WERI-Rb-1 (cell line): ENCODE results near the gene STYK1.
A peak's percentile ranks its signal among the peaks of the same experiment; 100 is the strongest.

Experiments
- DNase-seq: peaks from one replicate; pipeline ENCODE4 v3.0.0-alpha.2; 2020
- H3K27ac ChIP-seq: fragments of 250-450 bp; sonication (Bioruptor Pico); 2 replicates; pipeline ENCODE4 v1.5.1; 2020; ENCODE audit warnings: mild to moderate bottlenecking, moderate library complexity
- H3K27me3 ChIP-seq: fragments of 250-450 bp; sonication (Bioruptor Pico); 2 replicates; pipeline ENCODE4 v1.5.1; 2021; ENCODE audit warnings: mild to moderate bottlenecking, low read depth, moderate library complexity; ENCODE audit not compliant: insufficient read depth, severe bottlenecking
- H3K36me3 ChIP-seq: fragments of 250-450 bp; sonication (Bioruptor Pico); 2 replicates; pipeline ENCODE4 v1.5.1; 2020; ENCODE audit warnings: mild to moderate bottlenecking, moderate library complexity
- H3K4me3 ChIP-seq: 2 replicates; pipeline ENCODE4 v1.5.1; 2011; ENCODE audit warnings: low read depth, mild to moderate bottlenecking, control low read depth, low read length
- H3K9me3 ChIP-seq: fragments of 250-450 bp; sonication (Bioruptor Pico); 2 replicates; pipeline ENCODE4 v1.5.1; 2021; ENCODE audit warnings: mild to moderate bottlenecking, moderate library complexity; ENCODE audit not compliant: severe bottlenecking
- TF ChIP-seq, protein P1 (sequence below): IDR thresholded peaks from 2 replicates; pipeline ENCODE4 v1.5.1; 2011; ENCODE audit warnings: low read depth, mild to moderate bottlenecking, control low read depth, inconsistent platforms, low read length

STYK1 gene

GRCh38 chr12:10719482-10719881, 45.6 kb upstream of the STYK1 start:
- H3K27ac ChIP-seq, result no peak overlapping the region; the same call in 1 of the 2 replicates

DNA sequence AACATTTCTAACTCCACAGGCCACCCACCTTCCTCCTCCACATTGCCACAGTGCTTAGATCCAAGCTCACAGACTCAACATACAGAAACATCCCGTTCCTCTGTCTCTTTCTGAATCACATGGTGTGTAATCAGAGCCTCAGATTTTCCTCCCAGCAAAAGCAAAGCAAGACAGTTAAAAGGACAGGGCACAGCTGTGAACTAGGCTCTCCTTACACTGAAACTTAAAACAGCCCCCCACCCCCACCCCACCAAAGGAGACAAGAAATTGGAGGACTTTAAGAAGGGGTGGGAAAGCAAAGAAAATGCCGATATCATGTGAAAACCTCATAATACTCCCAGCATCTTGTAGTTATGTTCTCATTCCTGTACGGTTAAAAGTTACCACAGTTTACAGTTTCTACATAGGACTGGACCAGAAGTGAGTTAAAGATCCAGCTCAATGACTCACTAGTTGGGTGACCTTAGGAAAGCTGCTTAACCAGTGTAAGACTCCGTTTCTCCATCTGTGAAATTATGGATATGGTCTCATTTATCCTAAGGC, 44.5 kb upstream of the STYK1 start:
- no peaks in the 10 kb centered on the region for H3K27me3 ChIP-seq
- peak overlapping the region; percentile 13 for H3K27ac ChIP-seq
- peaks cover 19% of the 10 kb centered on the region for H3K36me3 ChIP-seq
- peak overlapping the region; percentile 16; the same call in 1 of the 2 replicates for H3K4me3 ChIP-seq
- DNase-seq, result peak; percentile 16
- TF ChIP-seq, protein P1, sequence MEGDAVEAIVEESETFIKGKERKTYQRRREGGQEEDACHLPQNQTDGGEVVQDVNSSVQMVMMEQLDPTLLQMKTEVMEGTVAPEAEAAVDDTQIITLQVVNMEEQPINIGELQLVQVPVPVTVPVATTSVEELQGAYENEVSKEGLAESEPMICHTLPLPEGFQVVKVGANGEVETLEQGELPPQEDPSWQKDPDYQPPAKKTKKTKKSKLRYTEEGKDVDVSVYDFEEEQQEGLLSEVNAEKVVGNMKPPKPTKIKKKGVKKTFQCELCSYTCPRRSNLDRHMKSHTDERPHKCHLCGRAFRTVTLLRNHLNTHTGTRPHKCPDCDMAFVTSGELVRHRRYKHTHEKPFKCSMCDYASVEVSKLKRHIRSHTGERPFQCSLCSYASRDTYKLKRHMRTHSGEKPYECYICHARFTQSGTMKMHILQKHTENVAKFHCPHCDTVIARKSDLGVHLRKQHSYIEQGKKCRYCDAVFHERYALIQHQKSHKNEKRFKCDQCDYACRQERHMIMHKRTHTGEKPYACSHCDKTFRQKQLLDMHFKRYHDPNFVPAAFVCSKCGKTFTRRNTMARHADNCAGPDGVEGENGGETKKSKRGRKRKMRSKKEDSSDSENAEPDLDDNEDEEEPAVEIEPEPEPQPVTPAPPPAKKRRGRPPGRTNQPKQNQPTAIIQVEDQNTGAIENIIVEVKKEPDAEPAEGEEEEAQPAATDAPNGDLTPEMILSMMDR, result no peak
- no peaks in the 10 kb centered on the region for H3K9me3 ChIP-seq

More at GRCh38 chr12:10719482-10719881, 45.6 kb upstream of the STYK1 start:
- Histone ChIP-seq H3K27me3 (no peaks in the 10 kb centered on the region), H3K9me3 (no peaks in the 10 kb centered on the region), H3K4me3 (no peak overlapping the region), H3K36me3 (peaks cover 9% of the 10 kb centered on the region)
- TF ChIP-seq, protein P1, result no peak
- no peak for DNase-seq

GRCh38 chr12:10717410-10717809, 43.6 kb upstream of the STYK1 start:
- H3K27me3 ChIP-seq, result no peaks in the 10 kb centered on the region
- H3K36me3 ChIP-seq, result peaks cover 27% of the 10 kb centered on the region
- TF ChIP-seq, protein P1, result no peak
- H3K9me3 ChIP-seq, result no peaks in the 10 kb centered on the region
- peak overlapping the region; percentile 44 for H3K27ac ChIP-seq
- no peak overlapping the region for H3K4me3 ChIP-seq
- DNase-seq, result no peak

- peak overlapping the region; percentile 44 for H3K27ac ChIP-seq
- no peak overlapping the region for H3K4me3 ChIP-seq
- peaks cover 33% of the 10 kb centered on the region for H3K36me3 ChIP-seq
- TF ChIP-seq, protein P1, result no peak
- H3K9me3 ChIP-seq, result no peaks in the 10 kb centered on the region
- H3K27me3 ChIP-seq, result no peaks in the 10 kb centered on the region
- DNase-seq, result peak; percentile 62
These were observed 43.0 kb upstream of the STYK1 start for GRCh38 chr12:10716704-10717315.

DNA sequence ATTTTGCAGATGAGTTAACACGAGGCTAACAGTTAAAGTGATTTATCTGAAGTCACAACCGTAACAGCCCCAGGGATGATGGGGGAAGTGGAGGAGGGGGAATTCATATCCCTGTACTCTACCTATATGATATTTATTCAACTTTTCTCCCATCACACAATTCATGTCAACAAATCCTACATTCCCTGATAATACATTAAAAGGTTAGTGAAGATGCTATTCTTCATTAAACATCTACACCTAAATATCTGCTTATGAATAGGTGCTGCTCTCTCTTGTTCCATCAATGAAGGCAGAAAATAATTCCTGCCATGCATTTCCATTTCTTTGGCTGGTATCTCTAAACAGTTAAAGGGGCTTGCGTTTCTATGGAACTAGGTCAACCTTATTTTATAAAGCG, 42.4 kb upstream of the STYK1 start:
- no peak for DNase-seq
- no peak overlapping the region for H3K4me3 ChIP-seq
- H3K27ac ChIP-seq, result peak overlapping the region; percentile 44
- TF ChIP-seq, protein P1, result no peak
- no peaks in the 10 kb centered on the region for H3K27me3 ChIP-seq
- H3K9me3 ChIP-seq, result no peaks in the 10 kb centered on the region
- H3K36me3 ChIP-seq, result peaks cover 36% of the 10 kb centered on the region
